Measurements from ENCODE around the gene DTD1.

DTD1 gene

GRCh38 chr20:18666803-18667415 is 79.1 kb downstream of the DTD1 start:
- peak; percentile 51 for DNase-seq

GRCh38 chr20:18669241-18670019 is 81.6 kb downstream of the DTD1 start:
- no peak for DNase-seq

GRCh38 chr20:18671203-18671710 is 83.4 kb downstream of the DTD1 start:
- DNase-seq, result no peak

GRCh38 chr20:18672834-18673233 is 85.0 kb downstream of the DTD1 start:
- no peak for DNase-seq

- no peak for DNase-seq
These were observed 88.5 kb downstream of the DTD1 start for GRCh38 chr20:18676396-18676795.

GRCh38 chr20:18677126-18677525 is 89.3 kb downstream of the DTD1 start:
- DNase-seq, result no peak

GRCh38 chr20:18678549-18679419 is 90.9 kb downstream of the DTD1 start:
- peak; percentile 3 for DNase-seq

GRCh38 chr20:18683839-18684238 is 96.0 kb downstream of the DTD1 start:
- no peak for DNase-seq

- no peak for DNase-seq
These were observed 96.9 kb downstream of the DTD1 start for GRCh38 chr20:18684775-18685174.

- no peak for DNase-seq
These were observed 97.6 kb downstream of the DTD1 start for GRCh38 chr20:18685406-18685805.

- DNase-seq, result no peak
These were observed 98.8 kb downstream of the DTD1 start for GRCh38 chr20:18686696-18687095.

- DNase-seq, result no peak
These were observed 100.8 kb downstream of the DTD1 start for GRCh38 chr20:18688676-18689075.

GRCh38 chr20:18689557-18689956 is 101.7 kb downstream of the DTD1 start:
- no peak for DNase-seq

GRCh38 chr20:18692447-18692846 is 104.6 kb downstream of the DTD1 start:
- no peak for DNase-seq

GRCh38 chr20:18694071-18694470 is 106.2 kb downstream of the DTD1 start:
- DNase-seq, result no peak

GRCh38 chr20:18695175-18695574 is 107.3 kb downstream of the DTD1 start:
- DNase-seq, result no peak

GRCh38 chr20:18698735-18699380 is 111.0 kb downstream of the DTD1 start:
- no peak for DNase-seq

GRCh38 chr20:18701969-18702368 is 114.1 kb downstream of the DTD1 start:
- DNase-seq, result no peak

- no peak for DNase-seq
These were observed 114.9 kb downstream of the DTD1 start for GRCh38 chr20:18702736-18703135.

- no peak for DNase-seq
These were observed 117.6 kb downstream of the DTD1 start for GRCh38 chr20:18705490-18705889.

- DNase-seq, result no peak
These were observed 118.1 kb downstream of the DTD1 start for GRCh38 chr20:18705910-18706309.

GRCh38 chr20:18712131-18712530 is 124.3 kb downstream of the DTD1 start:
- no peak for DNase-seq

- DNase-seq, result no peak
These were observed 125.0 kb downstream of the DTD1 start for GRCh38 chr20:18712882-18713281.

All from NCI-H2081 treated with DMSO at 0.1 percent for 48 hours (cell line).